Endothelial cell of umbilical vein (primary cell): ENCODE data around the gene C15orf62. TPM values are rescaled to one million over a fixed set of nuclear protein-coding genes. Genes with fewer than 3 reads are reported as not detected.

Experiments
- BruUV-seq: library from RNA; stranded (reverse); fragments of 400-500 nt; replicated peaks from 2 replicates; lab custom pipeline; 2021; lab: Mats Ljungman, UMichigan
- CTCF ChIA-PET: fragments of 300-600, 350-600 bp; sonication (Branson Sonifier 250); formaldehyde crosslinking; loops from one replicate; lab custom pipeline; 2021; ENCODE audit warnings: antibody characterized with exemption, inconsistent platforms; lab: Charles Lee
- POLR2A ChIA-PET: fragments of 300-600, 350-600 bp; sonication (Branson Sonifier 250); formaldehyde crosslinking; loops from one replicate; lab custom pipeline; 2021; ENCODE audit warnings: antibody characterized with exemption, inconsistent platforms; lab: Charles Lee
- DNase-seq: peaks from one replicate; pipeline ENCODE4 v3.0.0-alpha.2; 2011; ENCODE audit warnings: low read depth, low spot score
- FAIRE-seq: peaks from 2 replicates; lab custom pipeline; 2011; peaks lifted over from hg19 to GRCh38; lab: Jason Lieb, UNC
- H2AFZ ChIP-seq: 2 replicates; pipeline ENCODE4 v1.6.0; 2012; ENCODE audit warnings: low read depth, low read length, control low read depth, inconsistent platforms
- H3K27ac ChIP-seq: 2 replicates; pipeline ENCODE4 v1.5.1; 2011; ENCODE audit warnings: low read depth, mild to moderate bottlenecking, control low read depth, low read length, moderate library complexity; ENCODE audit not compliant: insufficient read depth
- H3K27me3 ChIP-seq, 2 experiments: 2 replicates each; pipeline versions ENCODE4 v1.6.0 to v1.6.1; 2011; ENCODE audit warnings: low read length in 2 of 2, mixed read lengths in 1 of 2; ENCODE audit not compliant: control insufficient read depth in 2 of 2, insufficient read depth in 2 of 2
- H3K36me3 ChIP-seq, 2 experiments: 2 replicates in 1 of 2; 3 replicates in 1 of 2; pipeline ENCODE4 v1.5.1; 2011; ENCODE audit warnings: low read length in 2 of 2, mild to moderate bottlenecking in 1 of 2, moderate library complexity in 1 of 2; ENCODE audit not compliant: control insufficient read depth in 2 of 2, insufficient read depth in 2 of 2; ENCODE audit errors: extremely low read depth in 1 of 2
- H3K4me1 ChIP-seq: 3 replicates; pipeline ENCODE4 v1.5.1; 2011; ENCODE audit warnings: mild to moderate bottlenecking, low read length; ENCODE audit not compliant: control insufficient read depth, insufficient read depth; ENCODE audit errors: extremely low read depth
- H3K4me2 ChIP-seq: 2 replicates; pipeline ENCODE4 v1.6.1; 2011; ENCODE audit warnings: low read length, control low read depth, mixed read lengths; ENCODE audit not compliant: insufficient read depth
- H3K4me3 ChIP-seq, 3 experiments: fragments of 200-600 bp in 1 of 3; sonication (generic), shearing (Covaris generic) in 1 of 3; replicated peaks in 1 of 3; 2 replicates each; pipeline ENCODE4 v1.5.1; 2011 to 2016; ENCODE audit warnings: control low read depth in 3 of 3, low read length in 3 of 3, mild to moderate bottlenecking in 2 of 3, inconsistent platforms in 1 of 3, low read depth in 1 of 3, moderate library complexity in 1 of 3; ENCODE audit not compliant: insufficient read depth in 1 of 3
- H3K79me2 ChIP-seq: 2 replicates; pipeline ENCODE4 v1.6.0; 2012; ENCODE audit warnings: low read length, inconsistent platforms; ENCODE audit not compliant: control insufficient read depth, insufficient read depth
- H3K9ac ChIP-seq: replicated peaks from 2 replicates; pipeline ENCODE3; 2011; ENCODE audit warnings: low read length, control low read depth; ENCODE audit not compliant: insufficient read depth; ENCODE audit errors: extremely low read depth
- H3K9me1 ChIP-seq: replicated peaks from 3 replicates; pipeline ENCODE4 v1.6.0; 2011; ENCODE audit warnings: mild to moderate bottlenecking, low read length; ENCODE audit not compliant: control insufficient read depth, insufficient read depth; ENCODE audit errors: extremely low read depth
- H3K9me3 ChIP-seq: replicated peaks from 2 replicates; pipeline ENCODE4 v1.5.1; 2012; ENCODE audit warnings: low read length, inconsistent platforms; ENCODE audit not compliant: control insufficient read depth, insufficient read depth
- H4K20me1 ChIP-seq: replicated peaks from 2 replicates; pipeline ENCODE3; 2011; ENCODE audit warnings: mild to moderate bottlenecking, low read length; ENCODE audit not compliant: control insufficient read depth, insufficient read depth; ENCODE audit errors: extremely low read depth
- CTCF ChIP-seq, 2 donors: IDR thresholded peaks; 1 replicate in 1 of 2; 2 replicates in 1 of 2; pipeline ENCODE4 v1.5.1; 2011; ENCODE audit warnings: low read length in 2 of 2, mild to moderate bottlenecking in 2 of 2, moderate library complexity in 2 of 2, control low read depth in 1 of 2, inconsistent platforms in 1 of 2, low read depth in 1 of 2; ENCODE audit not compliant: insufficient read depth in 1 of 2; ENCODE audit errors: extremely low read depth in 1 of 2
- EZH2 ChIP-seq: IDR thresholded peaks from 2 replicates; pipeline ENCODE4 v1.6.1; 2012; ENCODE audit warnings: borderline replicate concordance, low read depth, mild to moderate bottlenecking, moderate library complexity, low read length, inconsistent platforms; ENCODE audit not compliant: severe bottlenecking
- FOS ChIP-seq: IDR thresholded peaks from 2 replicates; pipeline ENCODE4 v1.6.1; 2011; ENCODE audit warnings: mild to moderate bottlenecking, low read length, moderate library complexity, borderline replicate concordance; ENCODE audit not compliant: insufficient read depth
- GATA2 ChIP-seq: IDR thresholded peaks from 2 replicates; pipeline ENCODE4 v1.7.0; 2011; ENCODE audit warnings: low read depth, mild to moderate bottlenecking, moderate library complexity, mixed read lengths, low read length; ENCODE audit not compliant: insufficient read length, insufficient read depth
- JUN ChIP-seq: IDR thresholded peaks from 2 replicates; pipeline ENCODE4 v1.6.1; 2011; ENCODE audit warnings: borderline replicate concordance, low read depth; ENCODE audit not compliant: insufficient read length, insufficient read depth
- MAX ChIP-seq: IDR thresholded peaks from 2 replicates; pipeline ENCODE4 v1.6.1; 2011; ENCODE audit not compliant: insufficient read depth, insufficient read length
- MYC ChIP-seq: IDR thresholded peaks from one replicate; pipeline ENCODE4 v1.6.1; 2011; ENCODE audit warnings: mild to moderate bottlenecking, low read depth, low read length
- POLR2A ChIP-seq: IDR thresholded peaks from 2 replicates; pipeline ENCODE4 v1.6.1; 2012; ENCODE audit warnings: low read depth, mild to moderate bottlenecking, control low read depth, low read length
- POLR2AphosphoS5 ChIP-seq: IDR thresholded peaks from 2 replicates; pipeline ENCODE4 v1.6.1; 2012; ENCODE audit warnings: low read depth, mild to moderate bottlenecking, control low read depth, low read length, moderate library complexity; ENCODE audit not compliant: insufficient read depth
- dilution Hi-C: fragments of 300-500 bp; cut with MboI; formaldehyde crosslinking; loops from one replicate; pipeline ENCODE4 v1.15.0; 2019; ENCODE audit warnings: low sequenced_read_pairs; ENCODE audit not compliant: extremely low pct_ligation_motif_present
- intact Hi-C: fragments of 100-400 bp; cut with micrococcal nuclease; formaldehyde crosslinking; loops from one replicate; pipeline ENCODE4 v1.10.0; 2022
- polyA plus RNA-seq, 4 experiments: library from polyadenylated mRNA; depleted of rRNA in 3 of 4; stranded (reverse) in 3 of 4; unstranded in 1 of 4; fragments of >200 nt; gene quantifications; 2 replicates each; pipeline versions ENCODE4 v1.2.1 to v1.2.3, GENCODE V29; 2011 to 2012; ENCODE audit warnings: missing spikeins in 1 of 4
- total RNA-seq: library from RNA; stranded (reverse); gene quantifications from 2 replicates; pipeline ENCODE4 v1.2.3, GENCODE V29; 2021

C15orf62 gene
- total and polyA plus RNA-seq, 2 donors (not counting 3 experiments of a cell fraction or from before 2014, with no cell fraction given): 0.12 to 0.38 TPM

- H3K4me2 ChIP-seq: no peak overlapping the region
- no peak overlapping the region for H3K4me3 ChIP-seq
- H3K4me1 ChIP-seq: no peaks in the 10 kb centered on the region
- no peaks in the 10 kb centered on the region for H3K27me3 ChIP-seq
- H3K9me1 ChIP-seq: no peaks in the 10 kb centered on the region
- intact Hi-C loops: no loop called here
- POLR2A ChIA-PET: no interaction called here
- H3K27ac ChIP-seq: no peak overlapping the region
- H4K20me1 ChIP-seq: no peaks in the 10 kb centered on the region
- no peaks in the 10 kb centered on the region for H3K9me3 ChIP-seq
- no peak overlapping the region for H3K9ac ChIP-seq
- no peak overlapping the region for H2AFZ ChIP-seq
- H3K36me3 ChIP-seq: peaks cover 17 to 19% of the 10 kb centered on the region in 2 experiments
- H3K79me2 ChIP-seq: no peaks in the 10 kb centered on the region
- no peak for DNase-seq
- dilution Hi-C loops: no loop called here
- no peak for FAIRE-seq
- TF ChIP-seq FOS (no peak), EZH2 (no peak), POLR2A (no peak), MAX (no peak), GATA2 (no peak), MYC (no peak), POLR2AphosphoS5 (no peak), CTCF (IDR thresholded peaks at IDR 0.05; ENCODE audit: extremely low read depth in 1 of 2, insufficient read depth in 1 of 2, low read depth in 1 of 2, low read length in 2 of 2) (no peak), JUN (no peak)
- CTCF ChIA-PET: interaction anchor here (0.6 to 0.8 kb wide), 2 partner anchors 12 to 144 kb away, joined by 3 read pairs; no protein-coding TSS in a partner anchor
- BruUV-seq: no TSS peak
These were observed 26.3 kb upstream of the C15orf62 start for GRCh38 chr15:40743485-40743901.
